ENCODE measurements around the gene URI1. TPM values are rescaled to one million over a fixed set of nuclear protein-coding genes. Genes with fewer than 3 reads are reported as not detected.

The URI1 gene
- total and polyA plus RNA-seq, 10 donors, result 23.8 to 64.6 (median 52.4) TPM

GRCh38 chr19:29953352-29954247, 11.6 kb downstream of the URI1 start:
- Histone ChIP-seq H3K4me1 (peaks cover 3 to 66% (median 15%) of the 10 kb centered on the region in 6 donors), H3K9me3 (no peaks in the 10 kb centered on the region), H3K36me3 (peaks cover 0 to 5% (median 0%) of the 10 kb centered on the region in 6 donors), H3K27me3 (replicated peaks in 1 of 7) (no peaks in the 10 kb centered on the region), H3K27ac (no peak overlapping the region), H3K4me3 (no peak overlapping the region)
- TF ChIP-seq CTCF (IDR thresholded peaks at IDR 0.05 in 8 of 11, conservative IDR thresholded peaks at IDR 0.05 in 3 of 11) (no peak), POLR2A (IDR thresholded peaks at IDR 0.05) (no peak), POLR2AphosphoS5 (IDR thresholded peaks at IDR 0.05) (no peak)
- 66 to 98% (median 90%) methylated on average over 2 of the region's 2 CpGs for WGBS, 5 donors
- intact Hi-C loops (cut with DNase I; ENCODE audit: low total_unique reads), result no loop called here
- DNase-seq, result no peak

GRCh38 chr19:29956855-29957254, 14.8 kb downstream of the URI1 start:
- H3K4me3 ChIP-seq, result no peak overlapping the region
- intact Hi-C loops (cut with DNase I; ENCODE audit: low total_unique reads), result no loop called here
- peaks cover 0 to 77% (median 22%) of the 10 kb centered on the region in 6 donors for H3K4me1 ChIP-seq
- WGBS, 5 donors, result 91 to 94% (median 92%) methylated on average over 6 of the region's 6 CpGs
- no peak for TF ChIP-seq POLR2AphosphoS5 (IDR thresholded peaks at IDR 0.05)
- no peak for TF ChIP-seq POLR2A (IDR thresholded peaks at IDR 0.05)
- TF ChIP-seq CTCF (IDR thresholded peaks at IDR 0.05 in 8 of 11, conservative IDR thresholded peaks at IDR 0.05 in 3 of 11), result no peak
- no peak overlapping the region for H3K27ac ChIP-seq
- no peaks in the 10 kb centered on the region for H3K9me3 ChIP-seq
- H3K27me3 ChIP-seq (replicated peaks in 1 of 7), result no peaks in the 10 kb centered on the region
- no peaks in the 10 kb centered on the region for H3K36me3 ChIP-seq
- no peak for DNase-seq

- Histone ChIP-seq H3K27me3 (replicated peaks in 1 of 7) (no peaks in the 10 kb centered on the region), H3K9me3 (no peaks in the 10 kb centered on the region), H3K4me3 (no peak overlapping the region), H3K27ac (no peak overlapping the region), H3K4me1 (peaks cover 9 to 87% (median 51%) of the 10 kb centered on the region in 6 donors), H3K36me3 (no peaks in the 10 kb centered on the region)
- DNase-seq, result no peak
- TF ChIP-seq POLR2AphosphoS5 (IDR thresholded peaks at IDR 0.05) (no peak), POLR2A (IDR thresholded peaks at IDR 0.05) (no peak), CTCF (IDR thresholded peaks at IDR 0.05 in 8 of 11, conservative IDR thresholded peaks at IDR 0.05 in 3 of 11) (no peak)
- intact Hi-C loops (cut with DNase I; ENCODE audit: low total_unique reads), result no loop called here
- WGBS, 5 donors, result 81 to 97% (median 84%) methylated on average over 3 of the region's 3 CpGs
These were observed 19.3 kb downstream of the URI1 start for GRCh38 chr19:29961311-29961710.

- Histone ChIP-seq H3K36me3 (no peaks in the 10 kb centered on the region), H3K27me3 (replicated peaks in 1 of 7) (no peaks in the 10 kb centered on the region), H3K4me1 (peaks cover 15 to 96% (median 66%) of the 10 kb centered on the region in 6 donors), H3K9me3 (no peaks in the 10 kb centered on the region), H3K27ac (no peak overlapping the region), H3K4me3 (no peak overlapping the region)
- intact Hi-C loops (cut with DNase I; ENCODE audit: low total_unique reads), result no loop called here
- DNase-seq, result no peak
- TF ChIP-seq POLR2A (IDR thresholded peaks at IDR 0.05) (no peak), CTCF (IDR thresholded peaks at IDR 0.05 in 8 of 11, conservative IDR thresholded peaks at IDR 0.05 in 3 of 11) (no peak), POLR2AphosphoS5 (IDR thresholded peaks at IDR 0.05) (no peak)
- 90 to 94% (median 92%) methylated on average over 2 of the region's 2 CpGs for WGBS, 5 donors
These were observed 20.8 kb downstream of the URI1 start for GRCh38 chr19:29962793-29963192.

Measured in spleen (tissue), 11 donors.